Kidney (tissue), 14 donors: ENCODE data around the gene SEPTIN8. TPM values are rescaled to one million over a fixed set of nuclear protein-coding genes. Genes with fewer than 3 reads are reported as not detected.
"Not testable (repeated sequence)": the region's sequence is repeated elsewhere in the genome, so short reads cannot be mapped to it uniquely, and the experiment has no call there.

Experiments
- DNase-seq, 5 donors: peaks; one replicate each; pipeline ENCODE4 v3.0.0-alpha.2; 2013 to 2020
- FAIRE-seq: peaks from 2 replicates; lab custom pipeline; 2012; peaks lifted over from hg19 to GRCh38; lab: Jason Lieb, UNC
- H3K27ac ChIP-seq, 2 donors: one replicate each; pipeline ENCODE4 v1.7.0; 2013; ENCODE audit warnings: low read depth in 2 of 2, low read length in 2 of 2, inconsistent platforms in 1 of 2
- H3K27me3 ChIP-seq: one replicate; pipeline ENCODE4 v1.7.1; 2013; ENCODE audit warnings: low read length, inconsistent platforms; ENCODE audit not compliant: control insufficient read depth, insufficient read depth
- H3K36me3 ChIP-seq, 3 donors: one replicate each; pipeline versions ENCODE4 v1.7.0 to v1.7.1; 2013; ENCODE audit warnings: low read length in 3 of 3, control low read depth in 1 of 3, inconsistent platforms in 1 of 3; ENCODE audit not compliant: insufficient read depth in 3 of 3, control insufficient read depth in 2 of 3
- H3K4me1 ChIP-seq, 3 donors: one replicate each; pipeline versions ENCODE4 v1.7.0 to v1.7.1; 2013; ENCODE audit warnings: low read length in 3 of 3, inconsistent platforms in 1 of 3, low read depth in 1 of 3; ENCODE audit not compliant: control insufficient read depth in 2 of 3, insufficient read depth in 2 of 3
- H3K4me3 ChIP-seq, 3 donors: one replicate each; pipeline versions ENCODE4 v1.7.0 to v1.8.1; 2013; ENCODE audit warnings: low read length in 3 of 3, control low read depth in 1 of 3, inconsistent platforms in 1 of 3
- H3K9ac ChIP-seq, 3 donors: one replicate each; pipeline versions ENCODE4 v1.7.0 to v1.7.1; 2013; ENCODE audit warnings: low read length in 3 of 3, control low read depth in 1 of 3, inconsistent platforms in 1 of 3
- H3K9me3 ChIP-seq, 3 donors: one replicate each; pipeline versions ENCODE4 v1.7.0 to v1.7.1; 2013; ENCODE audit warnings: low read length in 3 of 3, control low read depth in 1 of 3, inconsistent platforms in 1 of 3; ENCODE audit not compliant: control insufficient read depth in 2 of 3, insufficient read depth in 1 of 3
- intact Hi-C: fragments of 100-400 bp; cut with DNase I; formaldehyde crosslinking; loops from one replicate; pipeline ENCODE4 v1.11.1; 2022
- polyA plus RNA-seq: library from polyadenylated mRNA; stranded (reverse); fragments of 350-450 nt; fragmentation: Illumina TruSeq; extraction: RNeasy Lipid Tissue Mini Kit (QIAGEN cat#74804); gene quantifications from one replicate; pipeline ENCODE4 v1.2.3, GENCODE V29; 2014; ENCODE audit warnings: low read depth, low replicate concordance; ENCODE audit not compliant: insufficient read depth
- total RNA-seq: library from RNA; stranded (reverse); fragmentation: NEBNext Ultra II Directional; extraction: Animal tissue kit (Norgen Biotek cat#: 25700); gene quantifications from one replicate; pipeline ENCODE4 v1.2.1, GENCODE V29; 2021
- TF ChIP-seq, protein P1 (sequence below): IDR thresholded peaks from 3 replicates; pipeline ENCODE4 v1.5.1; 2012; ENCODE audit warnings: mild to moderate bottlenecking, moderate library complexity, borderline replicate concordance; ENCODE audit not compliant: insufficient read depth; ENCODE audit errors: extremely low read depth
- donor health status: control.
- donor health status: control.
- donor health status: control.
- donor health status: control.
- donor health status: control.
- donor health status: DM: yes; HTN: yes; CAD: no.
- donor health status: Normal renal cell carcinoma (clear cell type).

SEPTIN8 gene
- total and polyA plus RNA-seq, 2 donors from 2014 or later = 24.9 to 54.4 TPM

DNA sequence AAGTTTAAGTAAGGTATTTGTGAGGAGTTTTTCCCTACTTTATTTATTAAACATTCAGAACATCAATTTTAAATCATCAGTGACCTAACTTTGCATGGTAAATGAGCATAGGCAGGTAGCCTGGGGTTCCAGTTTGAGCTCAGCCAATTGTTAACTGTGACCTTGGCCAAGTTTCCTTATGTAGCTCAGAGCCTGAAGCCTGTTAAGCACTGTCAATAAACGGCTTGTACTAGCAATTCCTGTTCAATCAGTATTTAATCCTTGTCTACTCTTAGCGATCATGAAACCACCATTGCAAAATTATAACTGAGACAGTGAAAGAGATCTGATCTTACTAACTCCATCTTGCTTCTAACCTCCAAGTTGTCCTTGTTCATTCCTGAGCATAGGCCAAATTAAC is 31.4 kb upstream of the SEPTIN8 start:
- peaks cover 13% of the 10 kb centered on the region for H3K27me3 ChIP-seq
- TF ChIP-seq, protein P1, sequence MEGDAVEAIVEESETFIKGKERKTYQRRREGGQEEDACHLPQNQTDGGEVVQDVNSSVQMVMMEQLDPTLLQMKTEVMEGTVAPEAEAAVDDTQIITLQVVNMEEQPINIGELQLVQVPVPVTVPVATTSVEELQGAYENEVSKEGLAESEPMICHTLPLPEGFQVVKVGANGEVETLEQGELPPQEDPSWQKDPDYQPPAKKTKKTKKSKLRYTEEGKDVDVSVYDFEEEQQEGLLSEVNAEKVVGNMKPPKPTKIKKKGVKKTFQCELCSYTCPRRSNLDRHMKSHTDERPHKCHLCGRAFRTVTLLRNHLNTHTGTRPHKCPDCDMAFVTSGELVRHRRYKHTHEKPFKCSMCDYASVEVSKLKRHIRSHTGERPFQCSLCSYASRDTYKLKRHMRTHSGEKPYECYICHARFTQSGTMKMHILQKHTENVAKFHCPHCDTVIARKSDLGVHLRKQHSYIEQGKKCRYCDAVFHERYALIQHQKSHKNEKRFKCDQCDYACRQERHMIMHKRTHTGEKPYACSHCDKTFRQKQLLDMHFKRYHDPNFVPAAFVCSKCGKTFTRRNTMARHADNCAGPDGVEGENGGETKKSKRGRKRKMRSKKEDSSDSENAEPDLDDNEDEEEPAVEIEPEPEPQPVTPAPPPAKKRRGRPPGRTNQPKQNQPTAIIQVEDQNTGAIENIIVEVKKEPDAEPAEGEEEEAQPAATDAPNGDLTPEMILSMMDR = no peak
- no peak overlapping the region for H3K4me3 ChIP-seq
- H3K9me3 ChIP-seq = no peaks in the 10 kb centered on the region
- peaks cover 0 to 2% (median 0%) of the 10 kb centered on the region in 3 donors for H3K4me1 ChIP-seq
- DNase-seq = no peak
- no peaks in the 10 kb centered on the region for H3K36me3 ChIP-seq
- no peak overlapping the region for H3K27ac ChIP-seq
- H3K9ac ChIP-seq = no peak overlapping the region
- FAIRE-seq = no peak
- intact Hi-C loops = no loop called here

DNA sequence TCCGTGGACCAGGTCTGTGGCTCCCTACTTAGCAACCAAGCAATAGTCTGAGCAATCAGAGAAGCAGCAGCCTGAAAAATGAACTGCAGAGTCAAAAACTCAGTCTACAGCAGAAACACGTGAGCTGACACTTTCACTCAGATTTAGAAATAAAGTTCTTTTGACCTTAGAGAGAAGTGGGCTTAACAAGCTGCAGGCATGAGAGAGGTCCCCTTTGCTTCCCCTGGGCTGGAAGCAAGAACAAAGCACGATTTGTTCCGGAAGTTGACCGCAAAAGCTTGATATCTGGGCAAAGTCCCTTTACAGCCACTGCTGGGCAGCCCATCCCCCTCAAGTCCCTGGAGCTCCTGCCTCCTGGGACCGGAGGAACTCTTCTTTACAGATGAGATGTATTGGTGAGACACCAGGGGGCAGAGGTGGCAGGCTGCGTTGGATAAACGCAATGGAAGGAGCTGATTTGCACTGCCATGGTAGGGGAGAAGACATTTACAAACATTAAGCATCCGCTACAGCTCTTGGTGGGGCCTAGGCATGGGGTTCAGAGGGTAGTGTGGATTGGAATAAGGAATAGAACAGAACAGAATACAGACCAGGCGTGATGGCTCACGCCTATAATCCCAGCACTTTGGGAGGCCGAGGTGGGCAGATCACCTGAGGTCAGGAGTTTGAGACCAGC is 30.3 kb upstream of the SEPTIN8 start:
- H3K36me3 ChIP-seq = no peaks in the 10 kb centered on the region
- peaks cover 0 to under 1% (median 0%) of the 10 kb centered on the region in 3 donors for H3K4me1 ChIP-seq
- H3K27me3 ChIP-seq = peaks cover 8% of the 10 kb centered on the region
- intact Hi-C loops = no loop called here
- no peak overlapping the region for H3K9ac ChIP-seq
- H3K9me3 ChIP-seq = no peaks in the 10 kb centered on the region
- no peak for FAIRE-seq
- H3K4me3 ChIP-seq = peak overlapping the region in 1 of 3 donors; percentile 16
- TF ChIP-seq, protein P1 = no peak
- H3K27ac ChIP-seq = no peak overlapping the region
- peak in 4 of 5 donors; percentile 47 to 69 (median 58) for DNase-seq

DNA sequence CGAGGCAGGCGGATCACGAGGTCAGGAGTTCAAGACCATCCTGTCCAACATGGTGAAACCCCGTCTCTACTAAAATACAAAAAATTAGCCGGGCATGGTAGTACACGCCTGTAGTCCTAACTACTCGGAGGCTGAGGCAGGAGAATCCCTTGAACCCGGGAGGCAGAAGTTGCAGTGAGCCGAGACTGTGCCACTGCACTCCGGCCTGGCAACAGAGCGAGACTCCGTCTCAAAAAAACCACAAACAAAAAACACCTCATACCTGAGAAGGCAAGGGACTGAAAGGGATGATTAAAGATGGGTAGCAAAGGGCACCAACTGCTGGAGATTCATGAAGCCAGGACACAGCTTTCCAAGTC is 29.7 kb upstream of the SEPTIN8 start:
- FAIRE-seq, H3K9ac ChIP-seq, H3K27ac ChIP-seq, H3K4me1 ChIP-seq, H3K9me3 ChIP-seq, H3K27me3 ChIP-seq, intact Hi-C loops, H3K36me3 ChIP-seq, DNase-seq: not testable (repeated sequence)
- H3K4me3 ChIP-seq = peak overlapping the region in 1 of 3 donors; percentile 16

DNA sequence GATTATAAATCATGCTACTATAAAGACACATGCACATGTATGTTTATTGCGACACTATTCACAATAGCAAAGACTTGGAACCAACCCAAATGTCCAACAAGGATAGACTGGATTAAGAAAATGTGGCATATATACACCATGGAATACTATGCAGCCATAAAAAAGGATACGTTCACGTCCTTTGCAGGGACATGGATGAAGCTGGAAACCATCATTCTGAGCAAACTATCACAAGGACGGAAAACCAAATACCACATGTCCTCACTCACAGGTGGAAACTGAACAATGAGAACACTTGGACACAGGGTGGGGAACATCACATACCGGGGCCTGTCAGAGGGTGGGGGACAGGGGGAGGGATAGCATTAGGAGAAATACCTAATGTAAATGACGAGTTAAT is 28.8 kb upstream of the SEPTIN8 start:
- H3K9me3 ChIP-seq, DNase-seq, intact Hi-C loops, H3K36me3 ChIP-seq, FAIRE-seq, H3K27me3 ChIP-seq, H3K4me3 ChIP-seq, H3K27ac ChIP-seq, H3K4me1 ChIP-seq, H3K9ac ChIP-seq: not testable (repeated sequence)

DNA sequence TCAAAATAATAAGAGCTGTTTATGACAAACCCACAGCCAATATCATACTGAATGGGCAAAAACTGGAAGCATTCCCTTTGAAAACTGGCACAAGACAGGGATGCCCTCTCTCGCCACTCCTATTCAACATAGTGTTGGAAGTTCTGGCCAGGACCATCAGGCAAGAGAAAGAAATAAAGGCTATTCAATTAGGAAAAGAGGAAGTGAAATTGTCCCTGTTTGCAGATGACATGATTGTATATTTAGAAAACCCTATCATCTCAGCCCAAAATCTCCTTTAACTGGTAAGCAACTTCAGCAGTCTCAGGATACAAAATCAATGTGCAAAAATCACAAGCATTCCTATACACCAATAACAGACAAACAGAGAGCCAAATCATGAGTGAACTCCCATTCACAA is 27.2 kb upstream of the SEPTIN8 start:
- H3K4me1 ChIP-seq, H3K4me3 ChIP-seq, FAIRE-seq, H3K27me3 ChIP-seq, H3K9ac ChIP-seq, H3K36me3 ChIP-seq, H3K27ac ChIP-seq, intact Hi-C loops, DNase-seq, H3K9me3 ChIP-seq: not testable (repeated sequence)

DNA sequence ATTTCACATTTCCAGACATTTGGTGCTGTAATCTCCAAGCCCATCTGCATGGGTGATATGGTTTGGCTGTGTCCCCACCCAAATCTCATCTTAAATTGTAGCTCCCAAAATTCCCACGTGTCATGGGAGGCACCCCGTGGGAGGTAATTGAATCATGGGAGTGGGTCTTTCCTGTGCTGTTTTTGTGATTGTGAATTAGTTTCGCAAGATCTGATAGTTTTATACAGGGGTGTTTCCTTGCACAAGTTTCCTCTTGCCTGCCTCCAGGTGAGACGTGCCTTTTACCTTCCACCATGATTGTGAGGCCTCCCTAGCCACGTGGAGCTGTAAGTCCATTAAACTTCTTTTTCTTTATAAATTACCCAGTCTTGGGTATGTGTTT is 25.6 kb upstream of the SEPTIN8 start:
- H3K36me3 ChIP-seq, FAIRE-seq, H3K4me1 ChIP-seq, H3K9me3 ChIP-seq, intact Hi-C loops, H3K4me3 ChIP-seq, H3K9ac ChIP-seq, H3K27ac ChIP-seq, H3K27me3 ChIP-seq: not testable (repeated sequence)
- peak in 1 of 5 donors; percentile 10 for DNase-seq
